Ishikawa (cell line): ENCODE measurements around the gene FSTL3.

ENCODE experiments used
- CEBPB ChIP-seq: IDR thresholded peaks from 2 replicates; pipeline ENCODE4 v1.6.1; 2012
- CREB1 ChIP-seq: IDR thresholded peaks from 2 replicates; pipeline ENCODE4 v1.6.1; 2012; ENCODE audit warnings: low read depth
- EGR1 ChIP-seq: IDR thresholded peaks from 2 replicates; pipeline ENCODE4 v1.6.1; 2012
- EP300 ChIP-seq: IDR thresholded peaks from 2 replicates; pipeline ENCODE4 v1.6.1; 2012; ENCODE audit warnings: borderline replicate concordance
- RAD21 ChIP-seq: IDR thresholded peaks from 2 replicates; pipeline ENCODE4 v1.6.1; 2012; ENCODE audit warnings: low read depth
- TF ChIP-seq, protein P1 (sequence below): IDR thresholded peaks from 2 replicates; pipeline ENCODE4 v1.6.1; 2012; ENCODE audit warnings: low read depth, mild to moderate bottlenecking

DNA sequence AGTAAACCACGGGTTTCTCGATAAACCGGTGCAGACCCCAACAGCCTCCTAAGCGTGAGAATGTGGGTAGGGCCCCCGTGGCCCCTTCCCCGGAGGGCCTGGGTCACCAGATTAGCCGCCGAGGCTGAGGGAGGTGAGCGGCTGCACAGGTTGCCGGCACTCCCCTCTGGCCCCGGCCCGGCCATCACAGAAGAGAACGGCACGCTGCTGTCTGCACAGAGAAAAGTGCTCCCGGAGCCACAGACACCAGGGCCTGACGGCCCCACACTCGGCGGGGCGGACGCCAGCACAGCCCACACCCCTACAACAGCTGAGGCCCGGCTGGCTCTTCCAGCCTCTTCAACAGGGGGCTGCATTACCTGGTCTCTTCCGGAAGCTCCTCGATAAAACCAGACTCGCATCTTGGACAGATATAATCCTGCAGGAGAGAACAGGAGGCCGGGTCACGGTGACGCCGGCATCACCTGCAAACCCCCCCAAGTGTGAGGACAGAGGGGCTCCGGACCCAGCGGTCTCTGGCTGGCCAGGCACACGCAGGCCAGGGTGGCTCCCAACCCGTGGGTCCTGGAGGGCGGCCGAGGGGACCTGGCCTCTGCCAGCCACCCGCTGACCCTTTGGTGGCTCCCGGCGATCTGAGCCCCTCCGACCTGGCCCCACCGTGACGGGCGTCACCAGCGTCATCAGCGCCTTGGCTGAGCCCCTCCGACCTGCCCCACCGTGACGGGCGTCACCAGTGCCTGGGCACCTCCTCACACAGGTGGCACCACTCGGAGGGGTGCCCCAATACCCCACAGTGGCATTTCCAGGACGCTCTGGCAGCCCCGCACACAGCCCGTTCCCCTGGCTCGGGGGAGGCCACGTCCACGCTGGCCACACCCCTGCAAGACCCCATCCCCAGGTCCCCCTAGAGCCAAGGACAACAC is 23.5 kb upstream of the FSTL3 start:
- TF ChIP-seq EP300 (no peak), CEBPB (no peak), EGR1 (no peak), RAD21 (no peak), CREB1 (no peak)
- TF ChIP-seq, protein P1, sequence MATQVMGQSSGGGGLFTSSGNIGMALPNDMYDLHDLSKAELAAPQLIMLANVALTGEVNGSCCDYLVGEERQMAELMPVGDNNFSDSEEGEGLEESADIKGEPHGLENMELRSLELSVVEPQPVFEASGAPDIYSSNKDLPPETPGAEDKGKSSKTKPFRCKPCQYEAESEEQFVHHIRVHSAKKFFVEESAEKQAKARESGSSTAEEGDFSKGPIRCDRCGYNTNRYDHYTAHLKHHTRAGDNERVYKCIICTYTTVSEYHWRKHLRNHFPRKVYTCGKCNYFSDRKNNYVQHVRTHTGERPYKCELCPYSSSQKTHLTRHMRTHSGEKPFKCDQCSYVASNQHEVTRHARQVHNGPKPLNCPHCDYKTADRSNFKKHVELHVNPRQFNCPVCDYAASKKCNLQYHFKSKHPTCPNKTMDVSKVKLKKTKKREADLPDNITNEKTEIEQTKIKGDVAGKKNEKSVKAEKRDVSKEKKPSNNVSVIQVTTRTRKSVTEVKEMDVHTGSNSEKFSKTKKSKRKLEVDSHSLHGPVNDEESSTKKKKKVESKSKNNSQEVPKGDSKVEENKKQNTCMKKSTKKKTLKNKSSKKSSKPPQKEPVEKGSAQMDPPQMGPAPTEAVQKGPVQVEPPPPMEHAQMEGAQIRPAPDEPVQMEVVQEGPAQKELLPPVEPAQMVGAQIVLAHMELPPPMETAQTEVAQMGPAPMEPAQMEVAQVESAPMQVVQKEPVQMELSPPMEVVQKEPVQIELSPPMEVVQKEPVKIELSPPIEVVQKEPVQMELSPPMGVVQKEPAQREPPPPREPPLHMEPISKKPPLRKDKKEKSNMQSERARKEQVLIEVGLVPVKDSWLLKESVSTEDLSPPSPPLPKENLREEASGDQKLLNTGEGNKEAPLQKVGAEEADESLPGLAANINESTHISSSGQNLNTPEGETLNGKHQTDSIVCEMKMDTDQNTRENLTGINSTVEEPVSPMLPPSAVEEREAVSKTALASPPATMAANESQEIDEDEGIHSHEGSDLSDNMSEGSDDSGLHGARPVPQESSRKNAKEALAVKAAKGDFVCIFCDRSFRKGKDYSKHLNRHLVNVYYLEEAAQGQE = no peak
